GM12878 (cell line): ENCODE results near the gene GNGT1. TPM values are rescaled to one million over a fixed set of nuclear protein-coding genes. Genes with fewer than 3 reads are reported as not detected.

Experiments
- ATAC-seq: fragments of 200-7000 bp; cut with Tn5 transposase; 3 replicates; pipeline ENCODE4 v1.9.1; 2020; ENCODE audit warnings: mild to moderate bottlenecking, moderate library complexity
- BruUV-seq: library from RNA; stranded (reverse); fragments of 400-500 nt; replicated peaks from 2 replicates; lab custom pipeline; 2021; lab: Mats Ljungman, UMichigan
- CTCF ChIA-PET: fragments of 300-600 bp; sonication (Branson Sonifier 250); formaldehyde crosslinking; extraction: SDS; loops from one replicate; lab custom pipeline; 2021; ENCODE audit warnings: inconsistent platforms; lab: Yijun Ruan, JAX
- POLR2A ChIA-PET: fragments of 350-600 bp; formaldehyde crosslinking; extraction: SDS; loops from one replicate; lab custom pipeline; 2021; ENCODE audit warnings: inconsistent platforms; lab: Charles Lee
- RAD21 ChIA-PET: fragments of 300-600 bp; sonication (Branson Sonifier 250); formaldehyde crosslinking; loops from one replicate; lab custom pipeline; 2023; ENCODE audit warnings: antibody characterized with exemption; ENCODE audit not compliant: unreplicated experiment; lab: Charles Lee
- SMC1A ChIA-PET: fragments of 300-600 bp; sonication (Branson Sonifier 250); formaldehyde crosslinking; loops from one replicate; lab custom pipeline; 2023; ENCODE audit not compliant: unreplicated experiment, uncharacterized antibody; lab: Charles Lee
- DNase-seq: peaks from one replicate; pipeline ENCODE4 v3.0.0-alpha.2; 2011; ENCODE audit warnings: low read depth, low spot score
- FAIRE-seq: peaks from 3 replicates; lab custom pipeline; 2011; peaks lifted over from hg19 to GRCh38; lab: Jason Lieb, UNC
- H2AFZ ChIP-seq: 2 replicates; pipeline ENCODE4 v1.6.0; 2011; ENCODE audit warnings: low read depth, low read length, control low read depth; ENCODE audit not compliant: control insufficient read depth
- H3K27ac ChIP-seq: 2 replicates; pipeline ENCODE4 v1.5.1; 2011; ENCODE audit warnings: control low read depth; ENCODE audit not compliant: control insufficient read depth, insufficient read depth
- H3K27me3 ChIP-seq, 2 experiments: replicated peaks in 1 of 2; 2 replicates each; pipeline versions ENCODE4 v1.6.0 to v1.6.1; 2011; ENCODE audit warnings: low read length in 1 of 2; ENCODE audit not compliant: control insufficient read depth in 2 of 2, insufficient read depth in 2 of 2
- H3K36me3 ChIP-seq, 2 experiments: 2 replicates each; pipeline ENCODE4 v1.5.1; 2011; ENCODE audit warnings: low read length in 1 of 2; ENCODE audit not compliant: control insufficient read depth in 2 of 2, insufficient read depth in 2 of 2
- H3K4me1 ChIP-seq: 2 replicates; pipeline ENCODE4 v1.6.1; 2011; ENCODE audit warnings: mild to moderate bottlenecking, low read length, moderate library complexity, mixed read lengths; ENCODE audit not compliant: control insufficient read depth, insufficient read depth
- H3K4me2 ChIP-seq: 2 replicates; pipeline ENCODE4 v1.6.0; 2011; ENCODE audit warnings: control low read depth; ENCODE audit not compliant: control insufficient read depth, insufficient read depth
- H3K4me3 ChIP-seq: fragments of 200-600 bp; sonication (generic); 2 replicates; pipeline ENCODE4 v1.5.1; 2016
- H3K79me2 ChIP-seq: 2 replicates; pipeline ENCODE4 v1.6.0; 2011; ENCODE audit warnings: low read length; ENCODE audit not compliant: control insufficient read depth, insufficient read depth
- H3K9ac ChIP-seq: 2 replicates; pipeline ENCODE4 v1.8.0; 2011; ENCODE audit warnings: low read length, control low read depth, mixed read lengths; ENCODE audit not compliant: control insufficient read depth, insufficient read depth
- H3K9me3 ChIP-seq: replicated peaks from 3 replicates; pipeline ENCODE4 v1.5.1; 2011; ENCODE audit warnings: mild to moderate bottlenecking, low read length; ENCODE audit not compliant: control insufficient read depth, insufficient read depth
- H4K20me1 ChIP-seq: 2 replicates; pipeline ENCODE4 v1.6.0; 2011; ENCODE audit not compliant: control insufficient read depth, insufficient read depth
- BCLAF1 ChIP-seq: fragments of 450-650 bp; IDR thresholded peaks from 2 replicates; pipeline ENCODE4 v1.6.1; 2017; ENCODE audit warnings: antibody characterized with exemption, mild to moderate bottlenecking, moderate library complexity
- BRCA1 ChIP-seq: IDR thresholded peaks from 2 replicates; pipeline ENCODE4 v1.6.1; 2011; ENCODE audit warnings: low read depth, low read length, improper control_type of control experiment
- CBFB ChIP-seq: IDR thresholded peaks from 2 replicates; pipeline ENCODE4 v1.6.1; 2016; ENCODE audit warnings: antibody characterized with exemption, low read depth
- CHD1 ChIP-seq: IDR thresholded peaks from 2 replicates; pipeline ENCODE4 v1.6.1; 2012; ENCODE audit warnings: low read depth, low read length, improper control_type of control experiment
- CREM ChIP-seq: IDR thresholded peaks from 2 replicates; pipeline ENCODE4 v1.6.1; 2014; ENCODE audit warnings: antibody characterized with exemption, low read depth
- DPF2 ChIP-seq: fragments of 450-650 bp; IDR thresholded peaks from 2 replicates; pipeline ENCODE4 v1.6.1; 2017; ENCODE audit warnings: mild to moderate bottlenecking
- EED ChIP-seq: sonication (generic); IDR thresholded peaks from 2 replicates; pipeline ENCODE4 v1.6.1; 2016; ENCODE audit warnings: antibody characterized with exemption, low read depth
- HCFC1 ChIP-seq: fragments of 150-350 bp; IDR thresholded peaks from 2 replicates; pipeline ENCODE4 v1.6.1; 2014; ENCODE audit warnings: low read length
- LARP7 ChIP-seq: fragments of 450-650 bp; IDR thresholded peaks from 2 replicates; pipeline ENCODE4 v1.6.1; 2017; ENCODE audit warnings: mild to moderate bottlenecking
- MLLT1 ChIP-seq: fragments of 450-650 bp; IDR thresholded peaks from 2 replicates; pipeline ENCODE4 v1.6.1; 2016; ENCODE audit warnings: mild to moderate bottlenecking
- REST ChIP-seq: IDR thresholded peaks from 2 replicates; pipeline ENCODE4 v1.6.1; 2012; ENCODE audit warnings: mild to moderate bottlenecking, low read depth, low read length
- SUZ12 ChIP-seq: fragments of 200-600 bp; sonication (generic); IDR thresholded peaks from one replicate; pipeline ENCODE4 v1.6.1; 2018; ENCODE audit warnings: antibody characterized with exemption, mild to moderate bottlenecking; ENCODE audit not compliant: unreplicated experiment
- ZBTB33 ChIP-seq: fragments of 450-650 bp; IDR thresholded peaks from 2 replicates; pipeline ENCODE4 v1.6.1; 2017; ENCODE audit warnings: mild to moderate bottlenecking
- WGBS: methylation state at CpG from one replicate; pipeline ENCODE4 v1.1.6; 2016; ENCODE audit warnings: low lambda C conversion rate; ENCODE audit not compliant: insufficient replicate concordance, insufficient coverage; ENCODE audit errors: missing lambda C conversion rate; 5-methylcytosine and 5-hydroxymethylcytosine counted together
- in situ Hi-C: fragments of 300-500 bp; cut with MboI; formaldehyde crosslinking; loops from 9 replicates; pipeline ENCODE4 v1.14.3; 2018; ENCODE audit warnings: mixed read lengths
- intact Hi-C: fragments of 100-400 bp; cut with micrococcal nuclease; formaldehyde crosslinking; loops from one replicate; pipeline ENCODE4 v1.14.2; 2022; ENCODE audit not compliant: unreplicated experiment
- polyA plus RNA-seq, 11 experiments: library from polyadenylated mRNA; depleted of rRNA in 4 of 11; unstranded in 6 of 11; stranded (reverse) in 5 of 11; fragments of >200 nt; fragmentation: Nextera tagmentation in 4 of 11; fragmentation: Illumina TruSeq in 1 of 11; extraction: Ambion mirVana in 4 of 11; extraction: Trizol in 1 of 11; gene quantifications; 1 replicate in 1 of 11; 2 replicates in 10 of 11; pipeline versions ENCODE4 v1.2.1 to v1.2.3, GENCODE V29; 2011 to 2016; ENCODE audit warnings: inconsistent platforms in 2 of 11, missing spikeins in 2 of 11, low read depth in 1 of 11
- total RNA-seq, 4 experiments: library from RNA; depleted of rRNA in 3 of 4; stranded (reverse); fragments of >200 nt in 3 of 4; fragmentation: Illumina TruSeq in 1 of 4; extraction: Trizol in 1 of 4; gene quantifications; 2 replicates each; pipeline versions ENCODE4 v1.2.1 to v1.2.3, GENCODE V29; 2013 to 2021

The GNGT1 gene
- total and polyA plus RNA-seq, 10 of the 15 experiments (the other 5 are each of a cell fraction or from before 2014, with no cell fraction given): not detected

GRCh38 chr7:93920496-93921182 lies 14.3 kb downstream of the GNGT1 start:
- Histone ChIP-seq H3K4me2 (no peak overlapping the region), H3K27me3 (no peaks in the 10 kb centered on the region), H3K27ac (no peak overlapping the region), H3K36me3 (no peaks in the 10 kb centered on the region), H3K4me1 (no peaks in the 10 kb centered on the region), H2AFZ (no peak overlapping the region), H3K4me3 (no peak overlapping the region), H3K79me2 (no peaks in the 10 kb centered on the region), H3K9me3 (no peaks in the 10 kb centered on the region), H3K9ac (no peak overlapping the region), H4K20me1 (no peaks in the 10 kb centered on the region)
- no TSS peak for BruUV-seq
- ATAC-seq (no peak), DNase-seq (no peak), FAIRE-seq (no peak)
- ChIA-PET SMC1A (interaction anchor here (0.9 to 3.9 kb wide), 3 partner anchors 10 to 167 kb away, joined by 3 to 22 read pairs (median 11); no protein-coding TSS in a partner anchor), POLR2A (interaction anchor here (0.7 kb wide), 1 partner anchor 252 kb away, joined by 3 read pairs; no protein-coding TSS in a partner anchor), RAD21 (interaction anchor here (1.5 to 1.7 kb wide), 2 partner anchors 11 to 167 kb away, joined by 3 to 12 read pairs; no protein-coding TSS in a partner anchor), CTCF (interaction anchor here (2.8 to 4.5 kb wide), 2 partner anchors 18 to 167 kb away, joined by 13 to 25 read pairs; no protein-coding TSS in a partner anchor)
- in situ Hi-C loops: no loop called here
- intact Hi-C loops: loop anchor here (10.0 kb wide), 1 partner anchor 56 kb away; no protein-coding TSS in a partner anchor
- 72% methylated on average over 6 of the region's 6 CpGs for WGBS
- no peak for TF ChIP-seq BRCA1
- TF ChIP-seq MLLT1: no peak
- no peak for TF ChIP-seq CBFB
- no peak for TF ChIP-seq EED
- no peak for TF ChIP-seq BCLAF1
- no peak for TF ChIP-seq SUZ12
- no peak for TF ChIP-seq DPF2
- TF ChIP-seq ZBTB33: no peak
- TF ChIP-seq LARP7: no peak
- TF ChIP-seq CHD1: no peak
- TF ChIP-seq REST: no peak
- TF ChIP-seq HCFC1: no peak
- TF ChIP-seq CREM: no peak
